ENCODE results near the gene MRPL39. TPM values are rescaled to one million over a fixed set of nuclear protein-coding genes. Genes with fewer than 3 reads are reported as not detected.

Gene MRPL39
- total RNA-seq, 2 experiments from 2014 or later, result 45.0 to 56.9 TPM

DNA sequence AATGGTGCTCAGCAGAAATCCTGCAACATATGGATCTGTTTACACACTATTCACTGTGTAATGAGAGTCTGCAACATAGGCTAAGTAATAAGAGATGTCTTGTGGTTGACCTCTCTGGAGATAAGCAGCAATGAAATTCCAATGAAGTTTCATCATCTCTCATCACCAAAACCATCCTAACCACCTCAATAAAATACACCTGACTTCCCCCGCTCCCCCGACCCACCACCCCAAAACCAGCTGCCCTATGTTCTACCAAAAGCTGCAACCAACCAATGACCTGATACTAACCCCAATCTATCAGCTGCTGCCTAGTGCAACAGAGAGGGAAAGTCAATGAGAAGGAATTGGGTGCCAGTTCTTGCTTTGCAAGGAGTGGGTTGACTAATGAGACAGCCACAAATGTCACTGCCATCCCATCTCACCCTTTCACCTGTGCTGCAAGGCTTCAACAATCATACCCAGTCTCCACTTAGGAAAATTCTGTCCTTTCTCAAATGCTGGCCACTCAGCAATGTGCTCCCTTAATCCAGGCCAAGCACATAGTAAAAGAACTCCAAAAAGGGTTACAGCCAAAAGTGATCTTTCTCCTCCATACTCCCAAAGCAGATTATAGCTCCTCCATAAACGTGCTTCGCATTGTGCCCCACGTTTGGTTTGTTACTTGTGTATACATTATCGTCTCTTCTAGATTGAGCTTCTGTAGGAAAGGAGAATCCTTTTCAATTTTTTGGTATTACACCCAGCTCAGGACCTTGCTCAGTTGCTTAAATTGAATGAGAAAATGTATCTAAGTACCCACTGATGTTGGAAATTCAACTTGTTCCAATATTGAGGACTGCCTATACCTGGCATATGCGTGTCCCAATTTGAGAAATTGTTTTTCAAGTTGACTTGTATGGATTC is 29.0 kb downstream of the MRPL39 start:
- no peak for TF ChIP-seq EZH2phosphoT487 (IDR thresholded peaks at IDR 0.05; ENCODE audit: borderline replicate concordance, low read depth, low read length)
- TF ChIP-seq, protein P1, sequence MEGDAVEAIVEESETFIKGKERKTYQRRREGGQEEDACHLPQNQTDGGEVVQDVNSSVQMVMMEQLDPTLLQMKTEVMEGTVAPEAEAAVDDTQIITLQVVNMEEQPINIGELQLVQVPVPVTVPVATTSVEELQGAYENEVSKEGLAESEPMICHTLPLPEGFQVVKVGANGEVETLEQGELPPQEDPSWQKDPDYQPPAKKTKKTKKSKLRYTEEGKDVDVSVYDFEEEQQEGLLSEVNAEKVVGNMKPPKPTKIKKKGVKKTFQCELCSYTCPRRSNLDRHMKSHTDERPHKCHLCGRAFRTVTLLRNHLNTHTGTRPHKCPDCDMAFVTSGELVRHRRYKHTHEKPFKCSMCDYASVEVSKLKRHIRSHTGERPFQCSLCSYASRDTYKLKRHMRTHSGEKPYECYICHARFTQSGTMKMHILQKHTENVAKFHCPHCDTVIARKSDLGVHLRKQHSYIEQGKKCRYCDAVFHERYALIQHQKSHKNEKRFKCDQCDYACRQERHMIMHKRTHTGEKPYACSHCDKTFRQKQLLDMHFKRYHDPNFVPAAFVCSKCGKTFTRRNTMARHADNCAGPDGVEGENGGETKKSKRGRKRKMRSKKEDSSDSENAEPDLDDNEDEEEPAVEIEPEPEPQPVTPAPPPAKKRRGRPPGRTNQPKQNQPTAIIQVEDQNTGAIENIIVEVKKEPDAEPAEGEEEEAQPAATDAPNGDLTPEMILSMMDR (conservative IDR thresholded peaks at IDR 0.05; ENCODE audit: low read length), result no peak
- H2AFZ ChIP-seq (ENCODE audit: low read length), result no peak overlapping the region
- H3K9me3 ChIP-seq (ENCODE audit: low read length), result no peaks in the 10 kb centered on the region
- no peak overlapping the region for H3K4me3 ChIP-seq (ENCODE audit: low read depth, low read length, poor library complexity, severe bottlenecking)
- intact Hi-C loops (cut with micrococcal nuclease; ENCODE audit: unreplicated experiment), result loop anchor here (10.0 kb wide), 1 partner anchor 156 kb away; the partner anchor contains the start of genes ATP5PF and GABPA
- peaks cover 37% of the 10 kb centered on the region for H3K36me3 ChIP-seq (ENCODE audit: insufficient read depth, low read length)
- POLR2A ChIA-PET, result interaction anchor here (1.4 kb wide), 2 partner anchors 18 to 28 kb away, joined by 3 to 4 read pairs; no protein-coding TSS in a partner anchor
- no peak overlapping the region for H3K4me2 ChIP-seq (ENCODE audit: low read length)
- H3K79me2 ChIP-seq (ENCODE audit: insufficient read depth, low read depth, low read length), result no peaks in the 10 kb centered on the region
- no peak for DNase-seq (ENCODE audit: low spot score)
- BruUV-seq (replicated peaks), result no TSS peak
- CTCF ChIA-PET (ENCODE audit: unreplicated experiment), result no interaction called here
- H3K4me1 ChIP-seq (ENCODE audit: insufficient read depth, low read length, poor library complexity, severe bottlenecking), result peaks cover 19% of the 10 kb centered on the region
- no peaks in the 10 kb centered on the region for H4K20me1 ChIP-seq (ENCODE audit: insufficient read depth, low read length)
- no peak overlapping the region for H3K27ac ChIP-seq (ENCODE audit: low read depth, low read length, poor library complexity, severe bottlenecking)
- no peaks in the 10 kb centered on the region for H3K9me2 ChIP-seq (ENCODE audit: insufficient read depth, low read length)

DNA sequence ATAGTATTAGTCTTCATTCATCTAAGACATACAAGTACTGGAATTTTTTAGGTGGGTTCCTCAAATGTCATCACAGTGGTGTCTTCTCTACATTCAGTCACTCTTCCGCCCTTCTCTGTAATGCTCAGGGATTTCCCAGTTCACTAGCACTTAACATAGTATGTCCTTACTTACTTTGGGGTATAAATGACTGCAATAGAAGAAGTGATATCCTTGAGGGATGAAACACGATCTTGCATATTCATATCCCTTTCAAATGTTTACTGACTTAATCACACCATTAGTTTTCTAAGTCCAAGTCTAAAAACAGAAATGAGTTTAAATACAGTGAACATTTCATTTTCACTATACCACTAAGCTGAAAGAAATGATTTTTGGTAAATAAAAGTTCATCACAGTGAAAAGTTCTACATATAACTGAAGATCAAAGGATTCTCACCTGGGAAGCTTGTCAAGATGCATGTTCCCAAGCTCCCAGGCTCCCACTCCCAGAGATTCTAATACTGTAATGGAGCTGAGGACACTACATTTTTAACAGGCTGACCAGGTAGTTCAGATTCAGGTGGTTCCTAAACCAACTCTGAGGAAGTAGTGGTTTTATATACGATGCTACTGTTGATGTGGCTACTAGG is 29.7 kb downstream of the MRPL39 start:
- ChIA-PET CTCF (ENCODE audit: unreplicated experiment) (no interaction called here), POLR2A (no interaction called here)
- H3K79me2 ChIP-seq (ENCODE audit: insufficient read depth, low read depth, low read length), result peaks cover 2% of the 10 kb centered on the region; the same call in 1 of the 2 replicates
- peaks cover 37% of the 10 kb centered on the region for H3K36me3 ChIP-seq (ENCODE audit: insufficient read depth, low read length)
- no TSS peak for BruUV-seq (replicated peaks)
- H3K4me3 ChIP-seq (ENCODE audit: low read depth, low read length, poor library complexity, severe bottlenecking), result no peak overlapping the region
- no peak overlapping the region for H3K27ac ChIP-seq (ENCODE audit: low read depth, low read length, poor library complexity, severe bottlenecking)
- no peak for TF ChIP-seq EZH2phosphoT487 (IDR thresholded peaks at IDR 0.05; ENCODE audit: borderline replicate concordance, low read depth, low read length)
- TF ChIP-seq, protein P1 (conservative IDR thresholded peaks at IDR 0.05; ENCODE audit: low read length), result no peak
- no peaks in the 10 kb centered on the region for H3K9me2 ChIP-seq (ENCODE audit: insufficient read depth, low read length)
- no peak for DNase-seq (ENCODE audit: low spot score)
- no peaks in the 10 kb centered on the region for H3K9me3 ChIP-seq (ENCODE audit: low read length)
- intact Hi-C loops (cut with micrococcal nuclease; ENCODE audit: unreplicated experiment), result loop anchor here (10.0 kb wide), 1 partner anchor 157 kb away; the partner anchor contains the start of genes ATP5PF and GABPA
- H3K4me2 ChIP-seq (ENCODE audit: low read length), result no peak overlapping the region
- peaks cover 23% of the 10 kb centered on the region for H3K4me1 ChIP-seq (ENCODE audit: insufficient read depth, low read length, poor library complexity, severe bottlenecking)
- no peak overlapping the region for H2AFZ ChIP-seq (ENCODE audit: low read length)
- H4K20me1 ChIP-seq (ENCODE audit: insufficient read depth, low read length), result no peaks in the 10 kb centered on the region

Measured in OCI-LY7 (cell line).